Neural progenitor cell (in vitro differentiated cells): ENCODE results near the gene NARF.

Experiments used
- CTCF ChIP-seq: fragments of 200-600 bp; sonication (generic); IDR thresholded peaks from 2 replicates; pipeline ENCODE4 v1.5.1; 2017; ENCODE audit warnings: antibody characterized with exemption, mild to moderate bottlenecking
- EZH2 ChIP-seq: fragments of 200-600 bp; sonication (generic); IDR thresholded peaks from 2 replicates; pipeline ENCODE4 v1.6.1; 2017; ENCODE audit warnings: antibody characterized with exemption, mild to moderate bottlenecking, moderate library complexity
- EZH2phosphoT487 ChIP-seq: fragments of 200-600 bp; sonication (generic); IDR thresholded peaks from 2 replicates; pipeline ENCODE4 v1.6.1; 2017; ENCODE audit warnings: antibody characterized with exemption

GRCh38 chr17:82477934-82478333, 19.4 kb downstream of the NARF start:
- TF ChIP-seq EZH2 (no peak), CTCF (no peak), EZH2phosphoT487 (no peak)
